T-helper 2 cell treated with Interferon-gamma antibody and Interleukin-4, amounts not matched to agents 5 μg/mL and 100 μg/mL, for 36 hours (primary cell): Measurements from ENCODE around the gene ME2.
"Not testable (repeated sequence)": the region's sequence is repeated elsewhere in the genome, so short reads cannot be mapped to it uniquely, and the experiment has no call there.

Experiments used
- DNase-seq: peaks from one replicate; pipeline ENCODE4 v3.0.0; 2021; ENCODE audit warnings: low spot score
- H3K27ac Mint-ChIP-seq: one replicate; pipeline ENCODE4 v1.8.0; 2021; ENCODE audit warnings: mild to moderate bottlenecking, mixed read lengths
- H3K27me3 Mint-ChIP-seq: one replicate; pipeline ENCODE4 v1.8.0; 2021; ENCODE audit warnings: low read depth, mixed read lengths
- H3K36me3 Mint-ChIP-seq: one replicate; pipeline ENCODE4 v1.8.0; 2021; ENCODE audit warnings: low read depth, mixed read lengths
- H3K4me1 Mint-ChIP-seq: one replicate; pipeline ENCODE4 v1.8.0; 2021; ENCODE audit warnings: low read depth, mixed read lengths
- H3K4me3 Mint-ChIP-seq: one replicate; pipeline ENCODE4 v1.8.0; 2022; ENCODE audit warnings: mild to moderate bottlenecking, moderate library complexity, mixed read lengths
- H3K9me3 Mint-ChIP-seq: one replicate; pipeline ENCODE4 v1.8.0; 2021; ENCODE audit warnings: mixed read lengths

ME2 gene

DNA sequence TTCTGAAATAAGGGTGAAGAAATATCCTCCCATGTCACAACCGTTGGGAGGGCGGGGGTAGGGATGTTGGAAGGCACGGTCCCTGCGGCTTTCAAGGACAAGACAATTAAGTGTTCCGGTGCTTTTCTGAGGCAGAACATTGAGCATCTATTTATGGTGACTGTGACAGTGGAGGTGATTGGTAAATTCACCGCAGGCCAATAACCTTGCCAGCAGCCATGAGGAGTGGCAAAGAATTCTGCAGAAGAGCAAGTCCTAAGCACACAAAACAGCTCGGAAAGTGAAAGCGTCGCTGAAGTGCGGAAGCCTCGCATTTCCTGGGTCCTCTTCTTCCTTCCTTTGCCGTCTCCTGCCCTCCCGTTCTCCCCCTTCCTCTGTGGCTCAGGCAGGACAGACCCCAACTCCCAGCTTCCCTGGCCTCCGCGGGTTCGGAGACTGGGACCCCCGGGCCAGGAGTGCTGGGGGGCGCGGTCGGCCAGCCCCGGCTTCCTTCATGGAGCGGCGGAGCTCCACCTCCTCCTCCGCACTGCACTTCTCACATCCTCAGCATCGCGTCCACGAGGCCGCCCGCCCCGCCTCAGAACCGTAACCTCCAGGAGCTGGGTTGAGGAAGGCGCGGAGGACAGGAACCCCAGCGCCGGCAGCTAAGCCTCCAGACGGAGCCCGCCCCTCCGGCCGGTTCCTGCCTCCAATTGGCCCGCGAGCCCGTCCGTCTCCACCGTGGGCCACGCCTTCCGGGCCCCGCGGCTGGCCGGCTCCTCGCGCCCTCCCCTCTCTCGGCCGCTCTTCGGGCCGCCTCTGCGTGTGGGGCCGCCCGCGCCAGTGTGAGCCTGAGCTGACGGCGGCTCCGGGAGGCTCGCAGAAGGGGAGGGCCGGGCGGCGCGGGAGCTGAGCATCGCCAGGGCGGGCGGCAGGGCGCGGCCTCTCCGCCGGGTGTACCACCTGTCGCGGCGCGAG lies at the start of gene ME2:
Gene ME2, plus strand, starts transcription at position 774 of the 957 bp plus-strand sequence. CDS start 16,703 bp downstream, outside the sequence.
- Mint-ChIP-seq H3K27ac (peak within 1 kb of the TSS; percentile 98), H3K9me3 (no peaks in the 10 kb centered on the region), H3K27me3 (peaks cover 6% of the 10 kb centered on the region), H3K4me3 (peak within 1 kb of the TSS; percentile 94), H3K4me1 (peaks cover 18% of the 10 kb centered on the region), H3K36me3 (peaks cover 15% of the 10 kb centered on the region)
- DNase-seq = peak; percentile 92

DNA sequence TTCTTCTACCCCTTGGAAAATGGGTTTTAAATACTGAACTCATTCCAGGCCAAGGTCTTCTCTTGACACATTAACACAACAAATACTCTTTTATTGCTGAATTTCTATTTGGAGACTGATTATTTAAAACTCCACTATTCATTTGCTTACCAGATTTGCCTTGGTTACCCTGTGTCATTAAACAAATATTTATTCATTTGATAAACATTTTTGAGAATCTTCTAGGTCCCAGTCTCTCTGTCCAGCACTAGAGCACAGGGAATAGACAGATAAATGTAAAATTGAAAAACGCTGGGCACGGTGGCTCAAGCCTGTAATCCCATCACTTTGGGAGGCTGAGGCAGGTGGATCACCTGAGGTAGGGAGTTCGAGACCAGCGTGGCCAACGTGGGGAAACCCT lies 49.3 kb upstream of the ME2 start:
- H3K27ac Mint-ChIP-seq = no peak overlapping the region
- peaks cover 3% of the 10 kb centered on the region for H3K27me3 Mint-ChIP-seq
- H3K36me3 Mint-ChIP-seq = no peaks in the 10 kb centered on the region
- H3K9me3 Mint-ChIP-seq = no peaks in the 10 kb centered on the region
- DNase-seq = no peak
- H3K4me1 Mint-ChIP-seq = no peaks in the 10 kb centered on the region
- no peak overlapping the region for H3K4me3 Mint-ChIP-seq

DNA sequence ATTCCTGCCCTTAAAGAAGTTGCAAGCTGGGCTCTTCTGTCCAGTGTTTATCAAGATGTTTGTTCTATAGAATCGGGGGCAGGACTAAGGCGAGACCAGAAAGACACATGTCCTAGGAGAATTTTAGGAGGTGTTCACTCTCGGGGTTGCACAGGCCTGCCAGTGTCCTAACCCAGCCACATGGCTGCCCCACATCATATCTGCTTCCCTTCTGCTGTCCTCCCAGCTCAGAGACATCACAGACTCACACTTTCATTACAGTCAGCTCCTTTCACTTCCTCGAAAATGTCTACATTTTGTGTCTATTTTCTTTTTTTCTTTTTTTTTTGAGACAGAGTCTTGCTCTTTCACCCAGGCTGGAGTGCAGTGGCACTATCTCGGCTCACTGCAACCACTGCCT lies 48.4 kb upstream of the ME2 start:
- no peaks in the 10 kb centered on the region for H3K4me1 Mint-ChIP-seq
- no peak for DNase-seq
- H3K9me3 Mint-ChIP-seq = no peaks in the 10 kb centered on the region
- peaks cover 3% of the 10 kb centered on the region for H3K27me3 Mint-ChIP-seq
- H3K4me3 Mint-ChIP-seq = no peak overlapping the region
- H3K36me3 Mint-ChIP-seq = no peaks in the 10 kb centered on the region
- H3K27ac Mint-ChIP-seq = no peak overlapping the region

- peaks cover 11% of the 10 kb centered on the region for H3K27me3 Mint-ChIP-seq
- peaks cover 4% of the 10 kb centered on the region for H3K4me1 Mint-ChIP-seq
Measured at GRCh38 chr18:50832754-50833153, 46.2 kb upstream of the ME2 start.

GRCh38 chr18:50833496-50833895 lies 45.4 kb upstream of the ME2 start:
- not testable (repeated sequence) for H3K4me3 Mint-ChIP-seq, H3K27ac Mint-ChIP-seq, H3K9me3 Mint-ChIP-seq, DNase-seq, H3K4me1 Mint-ChIP-seq, H3K36me3 Mint-ChIP-seq
- peaks cover 15% of the 10 kb centered on the region for H3K27me3 Mint-ChIP-seq

More at GRCh38 chr18:50832754-50833153, 46.2 kb upstream of the ME2 start:
- no peaks in the 10 kb centered on the region for H3K9me3 Mint-ChIP-seq
- H3K4me3 Mint-ChIP-seq = no peak overlapping the region
- H3K36me3 Mint-ChIP-seq = no peaks in the 10 kb centered on the region
- H3K27ac Mint-ChIP-seq = no peak overlapping the region
- DNase-seq = no peak

GRCh38 chr18:50836521-50836957 lies 42.4 kb upstream of the ME2 start:
- no peaks in the 10 kb centered on the region for H3K36me3 Mint-ChIP-seq
- DNase-seq = no peak
- H3K27me3 Mint-ChIP-seq = peaks cover 17% of the 10 kb centered on the region
- no peak overlapping the region for H3K4me3 Mint-ChIP-seq
- peaks cover 4% of the 10 kb centered on the region for H3K4me1 Mint-ChIP-seq
- no peaks in the 10 kb centered on the region for H3K9me3 Mint-ChIP-seq
- H3K27ac Mint-ChIP-seq = no peak overlapping the region

- Mint-ChIP-seq H3K27ac (no peak overlapping the region), H3K36me3 (no peaks in the 10 kb centered on the region), H3K4me3 (no peak overlapping the region), H3K9me3 (no peaks in the 10 kb centered on the region), H3K4me1 (peaks cover 4% of the 10 kb centered on the region), H3K27me3 (peaks cover 20% of the 10 kb centered on the region)
- DNase-seq = no peak
Measured at GRCh38 chr18:50839341-50839740, 39.6 kb upstream of the ME2 start.

- Mint-ChIP-seq H3K9me3 (no peaks in the 10 kb centered on the region), H3K36me3 (no peaks in the 10 kb centered on the region), H3K27ac (no peak overlapping the region), H3K4me3 (no peak overlapping the region), H3K27me3 (peaks cover 20% of the 10 kb centered on the region), H3K4me1 (peaks cover 4% of the 10 kb centered on the region)
- no peak for DNase-seq
Measured at GRCh38 chr18:50839996-50840395, 38.9 kb upstream of the ME2 start.

GRCh38 chr18:50842846-50843245 lies 36.1 kb upstream of the ME2 start:
- no peak overlapping the region for H3K4me3 Mint-ChIP-seq
- H3K4me1 Mint-ChIP-seq = no peaks in the 10 kb centered on the region
- no peak overlapping the region for H3K27ac Mint-ChIP-seq
- H3K27me3 Mint-ChIP-seq = peaks cover 13% of the 10 kb centered on the region
- no peaks in the 10 kb centered on the region for H3K9me3 Mint-ChIP-seq
- H3K36me3 Mint-ChIP-seq = no peaks in the 10 kb centered on the region
- no peak for DNase-seq

DNA sequence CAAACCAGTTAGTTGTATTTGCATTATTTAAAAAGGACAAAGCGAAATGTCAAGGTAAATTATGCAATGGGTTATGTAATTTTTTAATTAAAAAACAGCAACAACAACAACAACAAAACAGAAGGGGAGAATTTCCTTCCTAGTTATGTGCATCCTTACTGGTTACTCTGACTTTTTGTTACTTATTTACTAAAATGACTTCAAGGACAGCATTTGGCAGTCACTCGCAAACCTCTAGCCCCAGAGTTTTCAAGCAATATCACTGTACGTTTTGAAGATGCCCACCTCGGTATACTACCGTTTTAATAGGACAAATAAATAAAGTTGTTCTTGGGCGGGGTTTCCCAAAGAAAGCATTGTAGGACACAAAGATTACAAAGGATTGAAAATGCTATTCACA lies 34.4 kb upstream of the ME2 start:
- H3K4me3 Mint-ChIP-seq = no peak overlapping the region
- H3K4me1 Mint-ChIP-seq = no peaks in the 10 kb centered on the region
- H3K9me3 Mint-ChIP-seq = no peaks in the 10 kb centered on the region
- no peak overlapping the region for H3K27ac Mint-ChIP-seq
- no peaks in the 10 kb centered on the region for H3K36me3 Mint-ChIP-seq
- DNase-seq = no peak
- H3K27me3 Mint-ChIP-seq = peaks cover 9% of the 10 kb centered on the region

DNA sequence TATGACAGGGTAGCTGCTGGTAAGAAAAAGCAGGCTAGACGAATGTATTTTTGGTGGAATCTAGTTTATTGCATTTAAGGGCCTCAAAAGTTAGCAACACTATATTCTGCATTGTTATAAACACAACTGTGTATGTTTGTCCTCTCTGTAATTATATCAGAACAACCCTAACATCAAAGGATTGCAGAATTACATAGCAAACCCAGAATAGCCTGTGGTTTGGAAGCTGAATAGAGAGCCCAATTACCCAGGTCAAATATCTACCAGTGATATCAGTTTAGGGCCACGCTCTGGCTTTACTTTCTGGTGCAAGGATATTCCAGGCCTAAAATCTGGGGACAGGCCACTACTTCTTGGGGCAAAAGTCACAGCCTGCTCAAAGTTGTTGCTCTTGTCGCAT lies 34.0 kb upstream of the ME2 start:
- H3K27ac Mint-ChIP-seq = no peak overlapping the region
- H3K36me3 Mint-ChIP-seq = no peaks in the 10 kb centered on the region
- DNase-seq = no peak

DNA sequence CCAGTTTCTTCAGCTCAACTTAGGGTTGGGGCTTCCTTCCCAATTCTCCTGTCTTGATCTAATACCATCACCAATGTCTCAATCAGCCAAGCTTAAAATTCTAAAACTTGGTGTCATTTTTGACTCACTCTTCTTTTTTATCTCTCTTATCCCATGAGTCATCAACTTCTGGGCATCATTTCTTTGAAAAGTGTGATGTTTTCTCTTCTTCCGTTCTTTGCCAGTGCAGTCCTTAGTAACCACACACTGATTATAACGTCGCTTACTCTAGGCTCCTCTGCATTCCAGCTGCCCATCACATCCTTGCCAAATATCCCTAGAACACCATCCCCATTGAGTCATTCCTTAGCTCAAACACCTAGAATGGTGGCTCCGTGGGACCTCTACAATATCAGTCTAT lies 31.7 kb upstream of the ME2 start:
- Mint-ChIP-seq H3K27ac (no peak overlapping the region), H3K36me3 (no peaks in the 10 kb centered on the region), H3K4me1 (no peaks in the 10 kb centered on the region), H3K27me3 (peaks cover 3% of the 10 kb centered on the region), H3K4me3 (no peak overlapping the region), H3K9me3 (no peaks in the 10 kb centered on the region)
- no peak for DNase-seq

More for the DNA sequence above, 34.0 kb upstream of the ME2 start:
- no peaks in the 10 kb centered on the region for H3K4me1 Mint-ChIP-seq
- no peak overlapping the region for H3K4me3 Mint-ChIP-seq
- H3K27me3 Mint-ChIP-seq = peaks cover 9% of the 10 kb centered on the region
- H3K9me3 Mint-ChIP-seq = no peaks in the 10 kb centered on the region

GRCh38 chr18:50848061-50848551 lies 30.8 kb upstream of the ME2 start:
- no peaks in the 10 kb centered on the region for H3K36me3 Mint-ChIP-seq
- no peaks in the 10 kb centered on the region for H3K4me1 Mint-ChIP-seq
- no peak overlapping the region for H3K27ac Mint-ChIP-seq
- DNase-seq = no peak
- peaks cover 7% of the 10 kb centered on the region for H3K27me3 Mint-ChIP-seq
- H3K9me3 Mint-ChIP-seq = no peaks in the 10 kb centered on the region
- H3K4me3 Mint-ChIP-seq = no peak overlapping the region

DNA sequence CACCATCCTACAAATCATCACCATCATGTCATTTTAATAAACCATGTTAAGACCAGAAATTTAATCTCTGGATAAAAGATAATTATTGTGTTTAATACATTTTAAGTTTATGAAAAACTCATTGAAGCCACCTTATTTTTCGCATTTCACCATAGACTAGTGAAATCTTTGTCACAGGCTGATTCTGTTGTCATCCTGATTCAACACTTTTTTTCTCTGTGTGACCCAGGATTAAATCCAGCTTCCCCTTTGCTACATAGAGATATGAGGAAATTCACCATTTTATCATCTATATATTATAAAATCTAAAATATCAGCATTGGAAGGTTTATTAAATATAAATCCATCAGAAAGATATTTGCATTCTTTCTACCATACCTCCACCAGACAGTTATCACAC lies 29.9 kb upstream of the ME2 start:
- Mint-ChIP-seq H3K9me3 (no peaks in the 10 kb centered on the region), H3K27ac (no peak overlapping the region), H3K27me3 (peaks cover 10% of the 10 kb centered on the region), H3K4me1 (no peaks in the 10 kb centered on the region), H3K36me3 (no peaks in the 10 kb centered on the region), H3K4me3 (no peak overlapping the region)
- no peak for DNase-seq
